GM21723 (cell line): ENCODE data around the gene AP4E1.
"Not testable (repeated sequence)": the region's sequence is repeated elsewhere in the genome, so short reads cannot be mapped to it uniquely, and the experiment has no call there.

Experiments
- ATAC-seq: cut with Tn5 transposase; IDR thresholded peaks from one replicate; pipeline ENCODE4 v1.9.1; 2021; ENCODE audit warnings: mild to moderate bottlenecking, moderate library complexity; ENCODE audit not compliant: unreplicated experiment

Gene AP4E1

DNA sequence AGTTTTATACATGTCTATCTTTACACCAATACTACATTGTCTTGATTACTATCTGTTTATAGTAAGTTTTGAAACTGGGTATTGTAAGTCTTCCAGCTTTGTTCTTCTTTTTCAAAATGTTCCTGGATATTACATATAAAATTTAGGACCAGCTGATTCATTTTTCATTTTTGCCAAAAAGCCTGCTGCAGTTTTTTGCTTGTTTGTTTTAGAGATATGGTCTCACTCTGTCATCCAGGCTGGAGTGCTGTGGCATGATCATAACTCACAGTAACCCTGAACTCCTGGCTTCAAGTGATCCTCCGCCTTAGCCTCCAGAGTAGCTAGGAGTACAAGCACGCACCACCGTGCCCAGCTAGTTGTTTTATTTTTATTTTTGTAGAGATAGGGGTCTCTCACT lies 20.4 kb upstream of the AP4E1 start:
- ATAC-seq: no peak

DNA sequence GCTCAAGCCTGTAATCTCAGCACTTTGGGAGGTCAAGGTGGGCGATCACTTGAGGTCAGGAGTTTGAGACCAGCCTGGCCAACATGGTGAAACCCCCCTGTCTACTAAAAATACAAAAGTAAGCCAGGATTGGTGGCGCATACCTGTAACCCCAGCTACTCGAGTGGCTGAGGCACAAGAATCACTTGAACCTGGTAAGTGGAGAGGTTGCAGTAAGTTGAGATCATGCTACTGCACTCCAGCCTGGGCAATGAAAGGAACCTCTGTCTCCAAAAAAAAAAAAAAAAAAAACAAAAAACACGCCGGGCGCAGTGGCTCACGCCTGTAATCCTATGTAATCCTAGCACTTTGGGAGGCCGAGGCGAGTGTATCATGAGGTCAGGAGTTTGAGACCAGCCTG lies 18.9 kb upstream of the AP4E1 start:
- ATAC-seq: no peak

DNA sequence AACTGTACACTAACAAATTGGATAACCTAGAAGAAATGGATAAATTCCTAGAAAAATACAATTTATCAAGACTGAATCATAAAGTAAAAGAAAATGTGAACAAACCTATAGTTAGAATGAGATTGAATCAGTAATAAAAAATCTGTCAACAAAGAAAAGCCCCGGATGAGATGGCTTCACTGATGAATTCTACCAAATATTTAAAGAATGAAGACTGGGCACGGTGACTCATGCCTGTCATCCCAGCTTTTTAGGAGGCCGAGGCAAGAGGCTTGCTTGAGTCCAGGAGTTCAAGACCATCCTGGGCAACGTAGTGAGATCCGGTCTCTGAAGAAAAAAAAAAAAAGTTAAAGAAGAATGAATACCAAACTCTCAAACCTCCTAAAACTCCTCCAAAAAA lies 17.7 kb upstream of the AP4E1 start:
- ATAC-seq: no peak

DNA sequence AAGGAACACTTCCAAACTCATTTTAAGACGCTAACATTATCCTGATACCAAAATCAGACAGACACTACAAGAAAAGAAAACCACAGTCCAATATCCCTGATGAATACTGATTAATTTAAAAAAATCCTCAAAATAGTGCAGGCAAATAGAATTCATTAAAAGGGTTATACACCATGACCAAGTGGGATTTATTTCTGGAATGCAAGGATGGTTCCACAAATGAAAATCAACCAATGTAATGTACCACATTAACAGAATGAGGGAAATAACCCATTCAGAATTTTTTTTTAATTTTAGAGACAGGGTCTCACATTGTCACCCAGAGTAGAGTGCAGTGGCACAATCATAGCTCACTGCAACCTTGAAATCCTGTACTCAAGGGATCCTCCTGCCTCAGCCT lies 17.3 kb upstream of the AP4E1 start:
- no peak for ATAC-seq

GRCh38 chr15:50893976-50894375 lies 14.5 kb upstream of the AP4E1 start:
- ATAC-seq: no peak

DNA sequence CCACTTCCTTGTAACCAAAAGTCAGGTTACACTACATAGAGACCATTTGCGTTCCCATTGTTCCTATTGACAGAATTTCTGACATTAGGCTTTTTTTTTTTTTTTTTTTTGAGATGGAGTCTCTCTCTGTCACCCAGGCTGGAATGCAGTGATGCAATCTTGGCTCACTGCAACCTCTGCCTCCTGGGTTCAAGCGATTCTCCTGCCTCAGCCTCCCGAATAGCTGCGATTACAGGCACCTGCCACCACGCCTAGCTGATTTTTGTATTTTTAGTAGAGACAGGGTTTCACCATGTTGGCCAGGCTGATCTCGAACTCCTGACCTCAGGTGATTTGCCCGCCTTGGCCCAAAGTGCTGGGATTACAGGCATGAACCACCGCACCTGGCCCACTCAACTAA lies 7.1 kb upstream of the AP4E1 start:
- not testable (repeated sequence) for ATAC-seq

DNA sequence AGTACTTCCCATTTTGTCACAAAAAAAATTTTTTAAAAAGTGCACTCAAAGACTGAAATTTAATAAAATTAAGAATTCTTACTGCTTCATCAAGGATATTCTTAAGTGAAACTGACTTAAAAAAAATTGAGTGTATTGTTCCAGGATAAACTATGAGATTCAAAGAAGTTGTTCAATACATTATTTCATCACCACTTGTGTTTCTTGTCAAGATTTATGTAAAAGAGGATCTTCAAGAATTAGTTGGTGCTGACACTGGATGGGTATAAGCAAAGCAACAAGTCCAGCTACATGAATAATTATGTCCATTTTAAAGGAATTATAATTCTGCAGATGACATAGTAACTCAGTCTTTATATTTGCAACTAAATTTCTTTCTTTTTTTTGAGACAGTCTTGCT lies 4.3 kb upstream of the AP4E1 start:
- no peak for ATAC-seq

- no peak for ATAC-seq
Measured at GRCh38 chr15:50905055-50905454, 3.4 kb upstream of the AP4E1 start.

- peak; percentile 61 for ATAC-seq
Measured at GRCh38 chr15:50906954-50907600, 1.4 kb upstream of the AP4E1 start.

- peak; percentile 21 for ATAC-seq
Measured at GRCh38 chr15:50907601-50908208, 778 bp upstream of the AP4E1 start.

DNA sequence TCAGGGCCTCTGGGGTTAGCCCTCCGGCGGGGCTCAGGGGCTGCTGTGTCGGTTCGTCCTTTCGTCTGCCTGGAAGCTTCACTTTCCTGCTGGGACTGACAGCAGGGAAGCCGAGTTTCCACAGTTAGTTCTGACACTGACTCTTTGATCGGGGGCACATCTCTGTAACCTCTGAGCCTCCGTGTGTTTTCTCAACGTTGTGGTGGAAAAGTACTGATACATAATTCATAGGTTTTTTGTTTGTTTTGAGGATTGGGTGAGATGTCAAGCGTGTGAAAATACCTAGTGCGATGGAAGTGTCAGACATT lies 481 bp downstream of the AP4E1 start:
- no peak for ATAC-seq

- not testable (repeated sequence) for ATAC-seq
Measured at GRCh38 chr15:50910426-50910795, 1.9 kb downstream of the AP4E1 start.

DNA sequence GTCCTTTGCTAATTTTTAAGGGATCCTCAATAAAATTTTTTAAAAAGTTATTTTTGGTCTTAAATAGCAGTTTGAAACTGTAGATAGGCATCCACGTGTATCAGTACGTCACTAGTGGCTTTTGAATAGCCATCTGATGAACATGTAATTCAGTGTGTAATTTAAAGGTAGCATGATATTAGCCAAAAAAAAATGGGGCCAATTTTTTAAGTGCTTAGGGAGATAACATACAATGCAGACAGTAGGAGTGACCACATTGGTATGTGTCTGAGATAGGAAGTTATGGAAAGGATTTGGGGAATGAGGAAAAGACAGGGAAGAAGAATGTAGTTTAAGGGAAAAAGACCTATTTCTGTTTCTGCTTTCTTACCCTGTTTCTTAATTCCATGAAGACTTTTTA lies 2.5 kb downstream of the AP4E1 start:
- no peak for ATAC-seq

DNA sequence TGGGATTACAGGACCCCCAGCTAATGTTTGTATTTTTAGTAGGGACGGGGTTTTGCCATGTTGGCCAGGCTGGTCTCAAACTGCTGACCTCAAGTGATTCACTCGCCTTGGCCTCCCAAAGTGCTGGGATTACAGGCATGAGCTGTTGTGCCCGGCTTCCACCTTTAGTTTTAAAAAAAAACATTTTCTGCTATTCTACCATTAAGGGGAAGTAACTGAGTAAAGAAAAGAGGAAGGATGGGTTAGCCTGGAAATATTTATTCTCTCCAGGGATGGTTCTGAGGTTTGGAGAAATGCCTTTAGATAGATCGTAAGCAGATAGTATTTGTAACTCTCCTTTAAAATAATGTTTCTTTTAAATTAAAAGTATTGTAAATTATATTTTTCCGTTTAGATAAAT lies 3.1 kb downstream of the AP4E1 start:
- no peak for ATAC-seq

DNA sequence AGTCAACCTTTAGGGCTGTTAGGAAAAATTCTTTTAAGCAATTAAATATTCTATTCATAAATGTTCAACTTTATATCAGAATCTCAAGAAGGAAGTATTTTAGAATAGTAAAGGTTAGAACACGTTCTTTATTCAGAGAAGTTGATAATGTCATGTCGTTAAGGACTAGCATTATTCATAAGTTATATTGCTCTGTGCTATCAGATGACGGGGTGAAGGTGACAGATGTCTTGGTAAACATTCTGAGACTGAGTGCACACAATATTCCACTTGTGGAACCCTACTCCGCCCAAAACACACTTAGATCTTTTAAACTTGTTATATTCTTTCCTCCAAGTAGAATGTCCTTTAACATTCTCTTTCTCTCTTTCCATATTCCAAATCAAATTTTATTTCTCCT lies 7.9 kb downstream of the AP4E1 start:
- ATAC-seq: no peak

DNA sequence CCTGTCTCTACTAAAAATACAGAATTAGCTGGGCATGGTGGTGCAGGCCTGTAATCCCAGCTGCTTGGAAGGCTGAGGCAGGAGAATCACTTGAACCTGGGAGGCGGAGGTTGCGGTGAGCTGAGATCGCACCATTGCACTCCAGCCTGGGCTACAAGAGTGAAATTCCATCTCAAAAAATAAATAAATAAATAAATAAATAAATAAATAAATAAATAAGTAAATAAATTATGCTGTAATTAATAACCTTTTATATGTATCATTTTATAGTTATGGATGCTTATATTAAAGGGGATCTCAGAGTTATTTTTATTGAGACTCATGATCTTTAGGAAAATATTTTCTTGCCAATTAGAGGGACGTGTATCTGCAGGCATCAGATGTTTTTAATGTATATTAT lies 10.9 kb downstream of the AP4E1 start:
- not testable (repeated sequence) for ATAC-seq

DNA sequence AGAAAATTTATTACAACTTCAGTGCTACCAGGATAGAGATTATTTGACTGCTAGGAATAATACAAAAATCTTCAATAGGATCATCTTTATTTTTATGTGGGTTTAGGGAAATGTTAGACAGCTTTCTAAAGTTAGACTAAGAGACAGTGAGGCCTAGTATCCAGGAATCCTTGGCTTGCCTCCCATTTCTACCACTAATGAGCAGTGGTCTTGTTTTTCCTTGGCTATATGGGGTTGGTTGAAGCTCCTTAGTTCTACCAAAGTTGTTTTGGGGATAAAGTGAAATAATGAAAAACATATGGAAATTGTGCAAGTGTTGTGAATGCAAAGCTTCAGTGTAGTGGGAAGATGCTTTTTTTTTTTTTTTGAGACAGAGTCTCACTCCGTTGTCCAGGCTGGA lies 16.8 kb downstream of the AP4E1 start:
- ATAC-seq: no peak

DNA sequence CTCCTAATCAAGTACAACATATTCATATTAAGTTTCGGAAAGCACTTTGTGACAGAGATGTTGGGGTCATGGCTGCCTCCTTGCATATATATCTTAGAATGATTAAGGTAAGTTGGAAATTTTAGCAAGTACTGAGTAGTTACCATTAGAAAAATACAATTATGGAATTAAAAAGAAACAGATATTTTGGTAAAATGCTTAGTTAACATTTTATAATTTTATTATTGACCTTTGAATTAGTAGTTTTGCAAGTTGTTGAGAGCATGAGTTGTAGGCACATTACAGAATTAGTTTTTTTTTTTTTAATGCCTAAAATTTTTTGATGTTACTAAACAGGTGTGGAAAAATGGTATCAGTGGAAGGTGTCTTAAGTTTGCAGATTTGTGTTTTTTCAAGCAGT lies 20.6 kb downstream of the AP4E1 start:
- ATAC-seq: no peak

DNA sequence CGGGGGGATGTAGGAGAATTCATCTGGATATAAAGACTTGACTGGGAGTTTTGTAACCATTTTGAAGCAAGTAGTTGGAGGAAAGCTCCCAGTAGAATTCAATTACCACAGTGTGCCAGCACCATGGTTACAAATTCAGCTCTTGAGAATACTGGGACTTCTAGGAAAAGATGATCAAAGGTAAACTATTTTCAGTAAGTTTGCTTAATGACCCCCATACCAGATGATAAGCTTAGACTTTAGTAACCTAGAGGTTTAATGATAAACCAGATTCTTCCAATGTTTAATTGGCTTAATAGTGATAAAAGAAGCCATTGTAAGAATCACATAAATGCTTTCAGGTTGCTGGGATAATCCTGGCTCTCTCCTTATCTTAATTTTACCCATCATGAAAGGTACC lies 22.3 kb downstream of the AP4E1 start:
- no peak for ATAC-seq

DNA sequence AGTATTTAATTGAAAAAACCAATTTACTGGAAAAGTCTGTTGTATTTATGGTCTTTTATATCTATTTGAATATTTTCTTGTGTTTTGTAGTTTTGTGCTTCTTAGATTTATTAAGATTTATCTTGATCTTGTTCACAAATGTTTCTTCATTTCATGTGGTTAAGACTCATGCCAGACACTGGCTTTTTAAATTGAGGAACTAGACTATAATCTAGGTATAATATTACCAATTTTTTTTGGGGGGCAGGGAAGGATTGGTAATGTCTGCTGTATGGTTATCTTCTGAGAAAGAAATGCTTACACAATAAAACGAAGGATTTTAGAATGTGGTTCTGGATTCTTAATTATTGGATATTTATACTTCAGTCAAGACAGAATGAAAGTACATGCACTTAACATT lies 24.9 kb downstream of the AP4E1 start:
- ATAC-seq: no peak

- ATAC-seq: no peak
Measured at GRCh38 chr15:50938525-50938924, 30.0 kb downstream of the AP4E1 start.

- ATAC-seq: no peak
Measured at GRCh38 chr15:50939911-50940310, 31.4 kb downstream of the AP4E1 start.

DNA sequence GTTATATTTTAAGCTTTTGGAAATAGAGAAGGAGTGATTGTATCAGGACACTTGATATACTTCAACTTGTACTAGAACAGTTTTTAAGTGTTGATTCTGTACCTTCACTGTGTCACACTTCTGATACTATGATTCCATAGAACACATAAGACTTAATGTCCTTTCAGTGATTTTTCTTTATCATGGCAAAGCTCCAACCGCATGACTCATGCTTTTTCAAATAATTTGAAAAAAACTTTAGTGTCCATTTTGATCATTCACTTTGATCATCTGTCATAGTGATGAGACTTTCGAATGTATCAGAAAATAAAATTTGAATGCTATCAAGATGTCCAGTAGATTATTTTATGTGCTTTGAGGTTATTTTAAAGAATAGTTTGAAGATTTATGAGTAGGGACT lies 32.0 kb downstream of the AP4E1 start:
- ATAC-seq: no peak
